H1 (cell line): ENCODE data around the gene FRRS1. TPM values are rescaled to one million over a fixed set of nuclear protein-coding genes. Genes with fewer than 3 reads are reported as not detected.

ENCODE experiments used
- CTCF ChIA-PET: fragments of 300-600 bp; sonication (Branson Sonifier 250); formaldehyde crosslinking; loops from one replicate; lab custom pipeline; 2021; ENCODE audit not compliant: partially characterized antibody; lab: Charles Lee
- POLR2A ChIA-PET: fragments of 300-600 bp; sonication (Branson Sonifier 250); formaldehyde crosslinking; loops from one replicate; lab custom pipeline; 2021; ENCODE audit warnings: inconsistent platforms; ENCODE audit not compliant: partially characterized antibody; lab: Charles Lee
- DNase-seq, 2 experiments: peaks; one replicate each; pipeline versions ENCODE4 v3.0.0 to v3.0.0-alpha.2; 2010 to 2022; ENCODE audit warnings: low spot score in 2 of 2, low read depth in 1 of 2, mixed read lengths in 1 of 2
- FAIRE-seq: peaks from 2 replicates; lab custom pipeline; 2011; peaks lifted over from hg19 to GRCh38; lab: Jason Lieb, UNC
- H2AFZ ChIP-seq: 2 replicates; pipeline ENCODE4 v1.8.1; 2012; ENCODE audit warnings: low read length, inconsistent platforms
- H2AK5ac ChIP-seq: 2 replicates; pipeline ENCODE4 v1.6.1; 2013; ENCODE audit warnings: low read depth, low read length
- H2BK120ac ChIP-seq: replicated peaks from 2 replicates; pipeline ENCODE3; 2013; ENCODE audit warnings: low read depth, low read length, inconsistent platforms
- H2BK12ac ChIP-seq: 2 replicates; pipeline ENCODE4 v1.6.1; 2013; ENCODE audit warnings: low read depth, low read length
- H2BK15ac ChIP-seq: 2 replicates; pipeline ENCODE4 v1.6.1; 2013; ENCODE audit warnings: low read length
- H2BK20ac ChIP-seq: 2 replicates; pipeline ENCODE4 v1.6.1; 2013; ENCODE audit warnings: low read length
- H2BK5ac ChIP-seq: 2 replicates; pipeline ENCODE4 v1.6.1; 2013; ENCODE audit warnings: low read depth, low read length
- H3K14ac ChIP-seq: 2 replicates; pipeline ENCODE4 v1.6.1; 2013; ENCODE audit warnings: inconsistent platforms; ENCODE audit not compliant: insufficient read length
- H3K18ac ChIP-seq: 2 replicates; pipeline ENCODE4 v1.6.1; 2013; ENCODE audit warnings: low read length; ENCODE audit errors: extremely low read depth
- H3K23ac ChIP-seq: 2 replicates; pipeline ENCODE4 v1.6.1; 2013; ENCODE audit warnings: inconsistent platforms; ENCODE audit not compliant: insufficient read length
- H3K23me2 ChIP-seq: 2 replicates; pipeline ENCODE4 v1.6.1; 2013; ENCODE audit warnings: low read depth, low read length
- H3K27ac ChIP-seq: 2 replicates; pipeline ENCODE4 v1.6.1; 2011; ENCODE audit warnings: low read depth, low read length, inconsistent platforms
- H3K27me3 ChIP-seq, 4 experiments: replicated peaks in 1 of 4; 1 replicate in 1 of 4; 2 replicates in 3 of 4; pipeline versions ENCODE4 v1.6.1 to v1.8.1; 2011 to 2013; ENCODE audit warnings: low read length in 3 of 4, mild to moderate bottlenecking in 3 of 4, inconsistent platforms in 2 of 4, mixed read lengths in 2 of 4, moderate library complexity in 1 of 4; ENCODE audit not compliant: control insufficient read depth in 3 of 4, insufficient read depth in 3 of 4; ENCODE audit errors: extremely low read depth in 1 of 4
- H3K36me3 ChIP-seq, 4 experiments: 2 replicates each; pipeline versions ENCODE4 v1.6.1 to v1.8.1; 2011 to 2013; ENCODE audit warnings: mild to moderate bottlenecking in 4 of 4, low read length in 3 of 4, moderate library complexity in 2 of 4, control low read depth in 1 of 4, inconsistent platforms in 1 of 4; ENCODE audit not compliant: insufficient read depth in 4 of 4, control insufficient read depth in 2 of 4
- H3K4ac ChIP-seq: replicated peaks from 2 replicates; pipeline ENCODE3; 2013; ENCODE audit warnings: low read length, low read depth, mixed read lengths, inconsistent platforms; ENCODE audit not compliant: insufficient read length
- H3K4me1 ChIP-seq, 4 experiments: replicated peaks in 1 of 4; 1 replicate in 1 of 4; 2 replicates in 3 of 4; pipeline versions ENCODE4 v1.6.1 to v1.8.1; 2011 to 2013; ENCODE audit warnings: low read length in 3 of 4, inconsistent platforms in 2 of 4, mixed read lengths in 1 of 4; ENCODE audit not compliant: insufficient read depth in 4 of 4, control insufficient read depth in 3 of 4
- H3K4me2 ChIP-seq, 2 experiments: 2 replicates each; pipeline versions ENCODE4 v1.6.1 to v1.8.1; 2011 to 2013; ENCODE audit warnings: low read depth in 2 of 2, low read length in 2 of 2, control low read depth in 1 of 2, inconsistent platforms in 1 of 2, mild to moderate bottlenecking in 1 of 2; ENCODE audit not compliant: insufficient read depth in 1 of 2
- H3K4me3 ChIP-seq, 4 experiments: fragments of 200-600, 300-600 bp in 1 of 4; sonication (generic), shearing (Covaris generic), sonication (Bioruptor Twin) in 1 of 4; 2 replicates each; pipeline versions ENCODE4 v1.5.1 to v1.8.1; 2011 to 2016; ENCODE audit warnings: low read length in 4 of 4, low read depth in 3 of 4, control low read depth in 2 of 4, inconsistent platforms in 2 of 4, mild to moderate bottlenecking in 2 of 4, mixed read lengths in 1 of 4, moderate library complexity in 1 of 4; ENCODE audit not compliant: insufficient read depth in 2 of 4; ENCODE audit errors: extremely low read depth in 1 of 4
- H3K56ac ChIP-seq: replicated peaks from 2 replicates; pipeline ENCODE3; 2013; ENCODE audit warnings: low read depth, mild to moderate bottlenecking, mixed read lengths, low read length, inconsistent platforms; ENCODE audit not compliant: insufficient read length
- H3K79me1 ChIP-seq: 2 replicates; pipeline ENCODE4 v1.6.1; 2013; ENCODE audit warnings: low read depth, low read length, control low read depth
- H3K79me2 ChIP-seq, 2 experiments: 2 replicates each; pipeline versions ENCODE4 v1.6.1 to v1.8.1; 2012 to 2013; ENCODE audit warnings: low read length in 2 of 2, mild to moderate bottlenecking in 2 of 2, inconsistent platforms in 1 of 2; ENCODE audit not compliant: insufficient read depth in 2 of 2, control insufficient read depth in 1 of 2
- H3K9ac ChIP-seq, 4 experiments: replicated peaks in 1 of 4; 1 replicate in 1 of 4; 2 replicates in 3 of 4; pipeline versions ENCODE4 v1.6.1 to v1.8.1; 2011 to 2013; ENCODE audit warnings: low read depth in 3 of 4, low read length in 3 of 4, control low read depth in 2 of 4, mild to moderate bottlenecking in 2 of 4, moderate library complexity in 2 of 4, inconsistent platforms in 1 of 4; ENCODE audit errors: extremely low read depth in 1 of 4
- H3K9me3 ChIP-seq, 2 experiments: 2 replicates each; pipeline versions ENCODE4 v1.6.1 to v1.8.1; 2012 to 2013; ENCODE audit warnings: mild to moderate bottlenecking in 2 of 2, moderate library complexity in 2 of 2, control low read depth in 1 of 2, inconsistent platforms in 1 of 2, low read depth in 1 of 2, low read length in 1 of 2, mixed read lengths in 1 of 2; ENCODE audit not compliant: insufficient read depth in 2 of 2
- H4K20me1 ChIP-seq, 2 experiments: replicated peaks in 1 of 2; 2 replicates each; pipeline versions ENCODE3 to v1.8.1; 2011 to 2013; ENCODE audit warnings: inconsistent platforms in 2 of 2, low read length in 2 of 2, mild to moderate bottlenecking in 1 of 2; ENCODE audit not compliant: insufficient read depth in 2 of 2, control insufficient read depth in 1 of 2
- H4K5ac ChIP-seq: 2 replicates; pipeline ENCODE4 v1.6.1; 2013; ENCODE audit warnings: low read length, low read depth, mixed read lengths, inconsistent platforms; ENCODE audit not compliant: insufficient read length
- H4K8ac ChIP-seq: 2 replicates; pipeline ENCODE4 v1.8.0; 2013; ENCODE audit warnings: mild to moderate bottlenecking, moderate library complexity, low read length, inconsistent platforms; ENCODE audit not compliant: insufficient read depth; ENCODE audit errors: extremely low read depth
- H4K91ac ChIP-seq: replicated peaks from 2 replicates; pipeline ENCODE3; 2013; ENCODE audit warnings: low read length, mixed read lengths, inconsistent platforms; ENCODE audit not compliant: insufficient read length
- BCL11A ChIP-seq, 2 experiments: IDR thresholded peaks; one replicate each; pipeline ENCODE4 v1.6.1; 2011; ENCODE audit warnings: low read depth in 2 of 2, low read length in 2 of 2, mild to moderate bottlenecking in 2 of 2
- CEBPB ChIP-seq: IDR thresholded peaks from 2 replicates; pipeline ENCODE4 v1.6.1; 2012; ENCODE audit warnings: low read depth, low read length
- CHD1 ChIP-seq: IDR thresholded peaks from 2 replicates; pipeline ENCODE4 v1.6.1; 2012; ENCODE audit warnings: low read depth, low read length, improper control_type of control experiment
- CREB1 ChIP-seq: IDR thresholded peaks from 2 replicates; pipeline ENCODE4 v1.6.1; 2012; ENCODE audit warnings: inconsistent platforms
- KDM1A ChIP-seq: fragments of 200-600, 300-600 bp; sonication (generic); IDR thresholded peaks from 2 replicates; pipeline ENCODE4 v1.7.1; 2016; ENCODE audit warnings: mild to moderate bottlenecking, low read length, borderline replicate concordance
- POLR2A ChIP-seq, 2 experiments: IDR thresholded peaks; 1 replicate in 1 of 2; 2 replicates in 1 of 2; pipeline ENCODE4 v1.6.1; 2011; ENCODE audit warnings: low read depth in 2 of 2, low read length in 2 of 2, mild to moderate bottlenecking in 2 of 2; ENCODE audit errors: control extremely low read depth in 1 of 2
- RXRA ChIP-seq: IDR thresholded peaks from 2 replicates; pipeline ENCODE4 v1.6.1; 2011; ENCODE audit warnings: low read depth, mild to moderate bottlenecking, low read length, moderate library complexity; ENCODE audit not compliant: insufficient read depth
- SUZ12 ChIP-seq: fragments of 200-600 bp; sonication (generic); IDR thresholded peaks from 2 replicates; pipeline ENCODE4 v1.6.1; 2012; ENCODE audit warnings: mild to moderate bottlenecking, inconsistent platforms, low read length, moderate library complexity, mixed read lengths
- WGBS, 2 experiments: shearing (Covaris generic) in 1 of 2; methylation state at CpG; one replicate each; pipeline versions ENCODE4 v1.1.6 to v1.1.7; 2013 to 2015; ENCODE audit warnings: low lambda C conversion rate in 2 of 2, mixed read lengths in 2 of 2, inconsistent platforms in 1 of 2, low coverage in 1 of 2, missing lambda C conversion rate in 1 of 2; ENCODE audit not compliant: insufficient replicate concordance in 2 of 2, insufficient coverage in 1 of 2, insufficient read length in 1 of 2; ENCODE audit errors: extremely low coverage in 1 of 2, missing lambda C conversion rate in 1 of 2; 5-methylcytosine and 5-hydroxymethylcytosine counted together
- polyA plus RNA-seq, 7 experiments: library from polyadenylated mRNA; depleted of rRNA in 3 of 7; stranded (reverse) in 5 of 7; unstranded in 2 of 7; fragments of >200 nt in 5 of 7; fragments of 200-250 nt in 2 of 7; gene quantifications; 1 replicate in 5 of 7; 2 replicates in 1 of 7; 4 replicates in 1 of 7; pipeline versions ENCODE4 v1.2.1 to v1.2.3, GENCODE V29; 2011 to 2013; ENCODE audit warnings: missing spikeins in 2 of 7, mixed read lengths in 2 of 7
- total RNA-seq: library from RNA; stranded (reverse); fragmentation: NEBNext Ultra II Directional; extraction: Animal tissue kit (Norgen Biotek cat#: 25700); gene quantifications from 2 replicates; pipeline ENCODE4 v1.2.1, GENCODE V29; 2021

Gene FRRS1
- total and polyA plus RNA-seq, 2 of the 8 experiments (the other 6 are each of a cell fraction or from before 2014, with no cell fraction given) = 3.5 to 6.5 TPM

DNA sequence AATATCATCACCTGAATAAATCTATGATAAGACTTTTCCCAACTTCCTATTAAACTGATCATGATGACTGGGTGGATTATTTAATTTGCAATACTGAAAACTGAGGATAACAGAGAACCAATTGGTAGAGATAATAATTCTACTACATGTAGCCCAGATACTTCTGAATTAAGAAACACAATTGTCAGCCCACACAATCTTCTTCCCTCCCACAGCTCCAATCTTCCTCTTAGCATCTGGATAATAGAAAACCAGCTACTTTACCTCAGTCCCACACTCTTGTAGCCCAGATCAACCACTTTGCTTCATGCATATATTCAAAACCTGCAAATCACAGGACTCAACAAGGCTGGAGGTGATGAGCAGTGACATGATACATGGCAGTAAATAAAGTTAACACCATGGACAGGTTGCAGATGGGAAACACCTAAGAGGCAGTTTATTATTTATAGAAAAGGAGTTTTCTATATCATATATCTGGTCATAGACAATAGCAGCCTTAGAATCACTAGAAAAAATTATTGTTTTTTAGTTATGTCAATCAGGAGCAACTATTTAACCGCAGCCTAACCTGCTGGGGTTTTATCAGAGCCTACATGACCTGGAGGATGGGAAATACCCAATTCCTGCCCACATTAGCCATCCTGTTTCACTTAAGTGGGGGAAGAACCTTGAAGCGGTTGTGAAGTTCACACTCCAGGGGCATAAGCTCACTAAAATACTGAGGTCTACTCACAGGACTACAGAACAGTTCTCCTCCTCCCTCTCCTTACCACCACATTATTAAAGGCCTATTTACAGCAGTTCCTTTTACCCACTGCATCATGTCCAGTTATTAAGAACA is 16.7 kb downstream of the FRRS1 start:
- POLR2A ChIA-PET = no interaction called here
- Histone ChIP-seq H3K27ac (no peak overlapping the region), H3K36me3 (no peaks in the 10 kb centered on the region; a peak in 1 of 8 replicates), H3K27me3 (no peaks in the 10 kb centered on the region), H3K9ac (no peak overlapping the region), H2BK120ac (no peak overlapping the region), H4K20me1 (no peaks in the 10 kb centered on the region), H3K79me1 (no peaks in the 10 kb centered on the region), H4K8ac (no peak overlapping the region), H3K23ac (no peak overlapping the region), H2BK12ac (no peak overlapping the region), H3K14ac (no peak overlapping the region), H3K9me3 (no peaks in the 10 kb centered on the region), H3K4me3 (no peak overlapping the region)
- CTCF ChIA-PET = interaction anchor here (1.1 to 1.5 kb wide), 2 partner anchors 9 to 22 kb away, joined by 5 to 6 read pairs; no protein-coding TSS in a partner anchor
- no peak for DNase-seq
- FAIRE-seq = no peak
- 96% methylated on average over 2 of the region's 2 CpGs; no CpG with 5 or more reads in 1 of the 2 experiments for whole genome bisulfite sequencing, 2 experiments
- no peak for TF ChIP-seq SUZ12
- TF ChIP-seq CEBPB = no peak
- TF ChIP-seq BCL11A (IDR thresholded peaks at IDR 0.05; ENCODE audit: low read depth in 2 of 2, low read length in 2 of 2) = no peak
- no peak for TF ChIP-seq KDM1A
- TF ChIP-seq CHD1 = no peak
- no peak for TF ChIP-seq POLR2A (IDR thresholded peaks at IDR 0.05; ENCODE audit: control extremely low read depth in 1 of 2, low read depth in 2 of 2, low read length in 2 of 2)
- no peak for TF ChIP-seq CREB1
- no peak for TF ChIP-seq RXRA
- TF ChIP-seq, all 59 proteins: peak for 0
- Histone ChIP-seq H2BK5ac (no peak overlapping the region), H2AFZ (no peak overlapping the region), H3K4me2 (no peak overlapping the region), H2BK20ac (no peak overlapping the region), H4K91ac (no peak overlapping the region), H3K4ac (no peak overlapping the region), H2AK5ac (no peak overlapping the region), H2BK15ac (no peak overlapping the region), H4K5ac (no peak overlapping the region), H3K23me2 (no peaks in the 10 kb centered on the region), H3K18ac (no peak overlapping the region), H3K79me2 (no peaks in the 10 kb centered on the region), H3K56ac (no peak overlapping the region), H3K4me1 (no peaks in the 10 kb centered on the region)
